Measurements from ENCODE around the gene LTBR.

GRCh38 chr12:6426882-6427671 lies 43.1 kb downstream of the LTBR start:
- TF ChIP-seq POLR2A (IDR thresholded peaks at IDR 0.05) (no peak), CTCF (IDR thresholded peaks at IDR 0.05) (no peak)
